T-helper 2 cell treated with Interferon-gamma antibody and Interleukin-4, amounts not matched to agents 100 ng/mL and 5 ng/mL, for 36 hours (primary cell): ENCODE data around the gene EFCAB11. TPM values are rescaled to one million over a fixed set of nuclear protein-coding genes. Genes with fewer than 3 reads are reported as not detected.

Experiments used
- intact Hi-C: fragments of 100-400 bp; cut with micrococcal nuclease; formaldehyde crosslinking; loops from one replicate; pipeline ENCODE4 v1.15.1; 2023
- total RNA-seq: library from RNA; stranded (reverse); gene quantifications from 2 replicates; pipeline ENCODE4 v1.2.3, GENCODE V29; 2022

The EFCAB11 gene
- total RNA-seq, 1 donor from 2014 or later = 6.5 TPM

DNA sequence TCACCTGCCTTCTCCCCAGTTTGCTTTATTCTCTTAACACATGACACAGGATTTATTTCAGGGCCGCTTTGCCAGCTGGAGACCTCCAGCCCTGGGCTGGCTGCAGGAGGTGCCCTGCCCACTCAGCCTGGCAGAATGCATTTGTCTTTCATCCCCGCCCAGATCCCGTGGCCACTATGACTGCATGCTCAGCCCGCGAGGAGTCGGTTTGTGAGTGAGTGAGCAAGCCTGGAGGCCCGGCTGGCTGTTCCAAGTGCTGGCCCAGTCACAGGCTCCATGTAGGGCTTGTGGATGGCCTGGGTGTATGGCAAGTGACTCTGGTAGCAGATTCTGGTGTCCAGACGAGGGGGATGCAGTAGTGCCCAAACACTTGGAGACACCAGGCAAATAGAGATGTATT, 3.3 kb upstream of the EFCAB11 start:
- intact Hi-C loops = loop anchor here (5.0 to 10.0 kb wide), 5 partner anchors 425 to 1965 kb away; partner anchors contain the start of genes GALC, RPS6KA5 and ZC3H14

DNA sequence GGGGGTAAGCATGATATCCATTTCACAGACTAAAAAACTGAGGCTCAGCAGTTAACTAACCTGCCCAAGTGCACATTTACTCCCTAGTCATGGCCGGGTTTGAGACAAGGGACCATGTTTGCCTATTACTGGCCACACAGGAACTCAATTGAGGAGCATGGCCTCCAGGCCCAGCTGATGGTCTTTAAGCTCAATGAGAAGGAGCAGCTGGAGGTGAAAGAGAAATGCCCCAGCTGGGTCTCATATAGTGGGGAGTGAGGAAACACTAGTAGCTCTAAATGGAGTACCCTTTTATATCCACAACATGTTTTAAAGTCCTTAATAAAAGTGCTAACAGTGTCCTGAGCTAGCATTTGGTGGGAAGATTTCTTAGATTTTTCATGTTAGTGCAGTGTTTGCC, 2.8 kb upstream of the EFCAB11 start:
- intact Hi-C loops = loop anchor here (5.0 to 10.0 kb wide), 5 partner anchors 425 to 1965 kb away; partner anchors contain the start of genes GALC, RPS6KA5 and ZC3H14

GRCh38 chr14:89956661-89957009, 2.1 kb upstream of the EFCAB11 start:
- intact Hi-C loops = loop anchor here (1.0 to 10.0 kb wide), 6 partner anchors 104 to 1964 kb away; partner anchors contain the start of genes GALC, RPS6KA5 and ZC3H14

GRCh38 chr14:89955745-89956660, 1.5 kb upstream of the EFCAB11 start, which contains the start of gene TDP1:
TDP1 (plus strand) TSS chr14:89955927; CDS start chr14:89963115, 7,188 bp downstream.
- intact Hi-C loops = loop anchor here (1.0 to 10.0 kb wide), 10 partner anchors 104 to 1964 kb away; partner anchors contain the start of genes CALM1, FOXN3, GALC and PSMC1

- intact Hi-C loops = loop anchor here (1.0 to 10.0 kb wide), 9 partner anchors 301 to 1963 kb away; partner anchors contain the start of genes CALM1, FOXN3, GALC and PSMC1
Measured at GRCh38 chr14:89955022-89955744, 653 bp upstream of the EFCAB11 start.

- intact Hi-C loops = loop anchor here (2.0 to 10.0 kb wide), 2 partner anchors 335 to 1111 kb away; partner anchors contain the start of gene RPS6KA5
Measured at GRCh38 chr14:89953602-89954001, 928 bp downstream of the EFCAB11 start.

GRCh38 chr14:89952576-89952975, 2.0 kb downstream of the EFCAB11 start:
- intact Hi-C loops = loop anchor here (10.0 kb wide), 1 partner anchor 1112 kb away; the partner anchor contains the start of gene RPS6KA5

DNA sequence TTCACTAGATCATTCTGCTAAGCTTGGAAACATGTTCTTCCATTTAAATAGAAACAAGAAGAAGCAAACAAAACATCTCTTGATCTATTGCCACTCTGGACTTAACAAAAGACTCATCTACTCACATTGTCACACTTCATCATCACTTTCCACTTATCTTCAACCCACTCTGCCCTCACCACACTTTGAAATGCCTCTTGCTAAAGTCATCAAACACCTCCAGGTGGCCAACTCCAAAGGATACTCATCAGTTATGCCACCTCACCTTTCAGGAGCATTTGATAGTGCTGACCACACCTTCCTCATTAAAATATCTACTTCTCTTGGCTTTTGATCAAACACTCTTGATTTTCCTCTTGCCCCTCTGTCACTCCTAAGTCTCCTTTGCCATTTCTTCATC, 7.2 kb downstream of the EFCAB11 start:
- intact Hi-C loops = no loop called here

DNA sequence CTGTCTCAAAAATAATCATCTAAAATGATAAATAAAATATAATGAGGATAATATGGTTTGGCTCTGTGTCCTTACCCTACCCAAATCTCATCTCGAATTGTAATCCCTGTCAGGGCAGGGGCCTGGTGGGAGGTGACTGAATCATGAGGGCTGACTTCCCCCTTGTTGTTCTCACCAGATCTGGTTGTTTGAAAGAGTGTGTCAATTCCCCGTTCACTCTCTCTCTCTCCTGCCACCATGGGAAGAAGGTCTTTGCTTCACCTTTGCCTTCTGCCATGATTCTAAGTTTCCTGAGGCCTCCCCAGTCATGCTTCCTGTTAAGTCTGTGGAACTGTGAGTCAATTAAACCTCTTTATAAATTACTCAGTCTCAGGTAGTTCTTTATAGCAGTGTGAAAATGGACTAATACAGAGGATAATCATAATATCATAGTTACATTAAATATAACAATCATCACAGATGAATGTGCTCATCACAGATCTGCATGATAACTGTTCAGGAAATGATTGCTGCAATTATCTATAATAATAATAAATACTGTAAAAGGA, 12.6 kb downstream of the EFCAB11 start:
- intact Hi-C loops = no loop called here

DNA sequence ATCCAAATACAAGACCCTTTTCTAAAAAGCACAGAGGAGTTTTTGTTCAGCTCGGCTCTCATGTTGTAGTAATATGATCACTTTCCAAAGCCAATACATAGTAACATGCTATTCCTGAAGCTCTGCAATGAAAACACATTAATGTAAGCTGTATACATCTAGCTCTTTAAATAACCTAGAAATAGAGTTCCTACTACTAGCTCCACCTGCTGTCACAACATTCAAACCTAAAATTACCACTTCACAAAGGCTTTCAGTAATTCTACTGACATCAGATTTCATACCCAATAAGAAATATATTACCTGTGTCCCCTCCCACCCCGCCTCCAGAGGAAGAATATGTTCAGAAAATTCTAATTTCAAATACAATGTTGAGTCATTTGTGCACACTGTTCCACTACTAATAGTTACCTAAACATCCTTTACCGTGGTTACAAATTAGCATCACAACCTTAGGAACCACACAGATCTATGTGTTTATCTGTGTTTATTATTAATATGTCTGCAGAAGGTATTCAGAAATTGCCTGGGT, 17.8 kb downstream of the EFCAB11 start:
- intact Hi-C loops = no loop called here

- intact Hi-C loops = no loop called here
Measured at GRCh38 chr14:89933002-89933401, 21.5 kb downstream of the EFCAB11 start.

GRCh38 chr14:89927186-89927865, 27.2 kb downstream of the EFCAB11 start:
- intact Hi-C loops = no loop called here

- intact Hi-C loops = no loop called here
Measured at GRCh38 chr14:89926694-89927093, 27.8 kb downstream of the EFCAB11 start.

DNA sequence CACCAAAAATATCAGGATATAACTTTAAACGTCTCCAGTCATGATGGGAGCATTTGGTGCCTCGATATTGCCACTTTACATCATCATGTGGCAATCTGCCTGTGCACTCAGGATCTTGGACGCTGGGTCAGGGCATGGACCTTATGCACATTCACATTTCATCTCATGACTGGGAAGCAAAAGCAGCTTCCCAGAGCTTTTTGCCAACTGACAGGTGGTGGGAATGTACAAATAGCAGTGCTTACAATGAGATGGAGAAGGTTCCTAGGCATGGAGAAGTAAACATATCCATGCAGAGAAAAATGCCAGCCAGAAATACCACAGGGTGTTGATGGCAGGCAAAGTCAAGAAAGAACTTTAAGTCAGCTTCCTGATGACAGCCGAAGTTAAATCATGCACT, 30.3 kb downstream of the EFCAB11 start:
- intact Hi-C loops = no loop called here

- intact Hi-C loops = no loop called here
Measured at GRCh38 chr14:89922031-89922907, 32.3 kb downstream of the EFCAB11 start.

GRCh38 chr14:89921346-89921745, 33.2 kb downstream of the EFCAB11 start:
- intact Hi-C loops = no loop called here

DNA sequence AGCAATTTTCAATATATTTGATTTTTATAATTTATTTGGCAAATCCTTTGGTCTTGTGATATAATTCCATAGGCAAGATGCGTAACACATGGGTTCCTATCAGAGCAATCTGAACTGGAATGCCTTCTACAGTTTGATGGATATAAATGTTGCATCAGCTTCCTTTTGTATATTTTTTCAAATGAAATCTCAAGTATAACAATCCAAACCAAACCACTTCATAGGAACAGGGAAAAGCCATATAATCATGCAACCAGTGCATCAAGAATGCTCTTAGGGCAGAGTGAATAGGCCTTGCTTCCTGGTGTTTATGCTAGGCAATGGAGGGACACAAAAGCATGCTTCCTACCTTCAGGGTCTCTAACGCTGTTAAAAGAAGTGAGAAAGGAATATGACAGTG, 34.5 kb downstream of the EFCAB11 start:
- intact Hi-C loops = no loop called here

DNA sequence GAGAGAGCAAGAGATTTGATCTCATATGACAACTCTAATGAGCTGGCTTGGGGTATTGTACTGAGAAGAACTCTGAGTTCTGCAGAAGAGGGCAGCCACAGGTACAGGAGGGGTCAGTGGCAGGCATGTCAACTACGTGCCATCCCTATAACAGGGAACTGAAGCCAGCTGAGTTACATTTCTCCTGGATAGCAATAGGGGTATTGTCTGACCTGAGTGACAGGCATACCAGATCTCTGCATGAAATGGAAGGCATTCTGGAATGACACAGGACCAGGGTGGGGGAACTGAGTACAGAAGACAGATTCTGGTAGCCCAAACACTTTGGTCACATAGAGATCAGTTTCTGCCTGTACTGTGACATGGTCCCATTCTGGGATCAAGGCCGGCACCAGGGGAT, 35.8 kb downstream of the EFCAB11 start:
- intact Hi-C loops = loop anchor here (5.0 to 10.0 kb wide), 3 partner anchors 146 to 1254 kb away; partner anchors contain the start of gene FOXN3
